ENCODE measurements around the gene IGFBPL1. TPM values are rescaled to one million over a fixed set of nuclear protein-coding genes. Genes with fewer than 3 reads are reported as not detected.
A peak's percentile ranks its signal among the peaks of the same experiment; 100 is the strongest.
"Not testable (repeated sequence)": the region's sequence is repeated elsewhere in the genome, so short reads cannot be mapped to it uniquely, and the experiment has no call there.

Gene IGFBPL1
- polyA plus RNA-seq, 12 donors, result 0.60 to 2.0 (median 1.1) TPM; not detected in 2

DNA sequence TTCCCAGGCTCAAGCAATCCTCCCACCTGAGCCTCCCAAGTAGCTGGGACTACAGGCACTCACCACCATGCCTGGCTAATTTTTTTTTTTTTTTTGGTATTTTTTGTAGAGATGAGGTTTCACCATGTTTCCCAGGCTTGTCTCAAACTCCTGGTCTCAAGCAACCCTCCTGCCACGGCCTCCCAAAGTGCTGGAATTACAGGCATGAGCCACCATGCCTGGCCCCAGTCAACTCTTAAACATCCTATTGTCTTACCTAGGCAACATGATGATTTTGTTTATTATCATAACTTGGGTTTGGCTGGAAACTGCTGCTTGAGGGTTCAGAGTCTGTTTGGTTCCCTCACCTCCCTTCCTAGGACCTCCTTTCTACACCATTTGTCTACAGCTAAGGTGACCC lies 25.1 kb downstream of the IGFBPL1 start:
- not testable (repeated sequence) for DNase-seq

DNA sequence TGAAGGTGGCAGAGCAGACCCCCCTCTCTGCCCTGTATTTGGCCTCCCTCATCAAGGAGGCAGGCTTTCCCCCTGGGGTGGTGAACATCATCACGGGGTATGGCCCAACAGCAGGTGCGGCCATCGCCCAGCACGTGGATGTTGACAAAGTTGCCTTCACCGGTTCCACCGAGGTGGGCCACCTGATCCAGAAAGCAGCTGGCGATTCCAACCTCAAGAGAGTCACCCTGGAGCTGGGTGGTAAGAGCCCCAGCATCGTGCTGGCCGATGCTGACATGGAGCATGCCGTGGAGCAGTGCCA lies 27.9 kb downstream of the IGFBPL1 start:
- no peak for DNase-seq

DNA sequence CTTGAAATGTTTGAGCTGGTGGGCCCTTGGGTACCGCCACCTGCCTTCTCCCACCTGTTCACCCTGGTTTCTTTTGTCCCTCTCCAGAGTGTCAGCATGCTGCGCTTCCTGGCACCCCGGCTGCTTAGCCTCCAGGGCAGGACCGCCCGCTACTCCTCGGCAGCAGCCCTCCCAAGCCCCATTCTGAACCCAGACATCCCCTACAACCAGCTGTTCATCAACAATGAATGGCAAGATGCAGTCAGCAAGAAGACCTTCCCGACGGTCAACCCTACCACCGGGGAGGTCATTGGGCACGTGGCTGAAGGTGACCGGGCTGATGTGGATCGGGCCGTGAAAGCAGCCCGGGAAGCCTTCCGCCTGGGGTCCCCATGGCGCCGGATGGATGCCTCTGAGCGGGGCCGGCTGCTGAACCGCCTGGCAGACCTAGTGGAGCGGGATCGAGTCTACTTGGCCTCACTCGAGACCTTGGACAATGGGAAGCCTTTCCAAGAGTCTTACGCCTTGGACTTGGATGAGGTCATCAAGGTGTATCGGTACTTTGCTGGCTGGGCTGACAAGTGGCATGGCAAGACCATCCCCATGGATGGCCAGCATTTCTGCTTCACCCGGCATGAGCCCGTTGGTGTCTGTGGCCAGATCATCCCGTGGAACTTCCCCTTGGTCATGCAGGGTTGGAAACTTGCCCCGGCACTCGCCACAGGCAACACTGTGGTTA lies 28.4 kb downstream of the IGFBPL1 start:
- DNase-seq, result no peak

- DNase-seq, result no peak
Observed at GRCh38 chr9:38394416-38394815, 29.8 kb downstream of the IGFBPL1 start.

DNA sequence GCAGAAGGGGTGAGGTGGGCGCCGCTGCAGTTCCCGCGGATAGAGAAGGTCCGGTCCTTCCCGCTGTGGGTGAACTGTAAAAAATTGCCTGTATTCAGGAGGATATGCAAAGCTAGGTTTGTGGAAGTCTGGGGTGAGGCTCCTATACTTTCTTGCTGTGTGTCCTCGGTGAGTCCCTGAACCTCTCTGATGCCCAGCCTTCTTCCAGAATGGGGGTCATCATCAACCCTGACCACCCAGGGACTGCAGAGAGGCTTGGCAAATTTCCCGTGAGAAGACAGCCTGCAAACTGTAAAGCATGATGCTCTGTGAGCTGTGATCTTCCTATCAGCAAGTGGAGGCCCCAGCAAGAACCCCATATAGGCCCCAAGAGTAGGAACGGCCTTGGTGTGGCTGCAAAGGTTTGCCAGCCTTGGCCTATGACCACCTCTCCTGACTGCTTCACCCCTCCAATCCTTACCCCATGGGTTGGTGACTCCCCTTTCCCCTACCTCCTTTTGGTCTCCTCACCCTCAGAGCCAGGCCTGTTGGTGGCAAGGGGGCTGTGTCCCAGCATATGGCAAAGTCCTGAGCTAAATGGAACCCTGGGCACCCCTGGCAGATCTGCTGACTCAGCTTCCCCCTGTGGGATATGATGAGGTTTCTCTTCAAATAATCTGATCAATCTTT lies 31.0 kb downstream of the IGFBPL1 start:
- no peak for DNase-seq

- peak; percentile 83 for DNase-seq
Observed at GRCh38 chr9:38392235-38393127, 31.8 kb downstream of the IGFBPL1 start, which contains the start of gene ALDH1B1. ALDH1B1 (plus strand) TSS chr9:38392702; CDS start chr9:38395749, 3,047 bp downstream.

DNA sequence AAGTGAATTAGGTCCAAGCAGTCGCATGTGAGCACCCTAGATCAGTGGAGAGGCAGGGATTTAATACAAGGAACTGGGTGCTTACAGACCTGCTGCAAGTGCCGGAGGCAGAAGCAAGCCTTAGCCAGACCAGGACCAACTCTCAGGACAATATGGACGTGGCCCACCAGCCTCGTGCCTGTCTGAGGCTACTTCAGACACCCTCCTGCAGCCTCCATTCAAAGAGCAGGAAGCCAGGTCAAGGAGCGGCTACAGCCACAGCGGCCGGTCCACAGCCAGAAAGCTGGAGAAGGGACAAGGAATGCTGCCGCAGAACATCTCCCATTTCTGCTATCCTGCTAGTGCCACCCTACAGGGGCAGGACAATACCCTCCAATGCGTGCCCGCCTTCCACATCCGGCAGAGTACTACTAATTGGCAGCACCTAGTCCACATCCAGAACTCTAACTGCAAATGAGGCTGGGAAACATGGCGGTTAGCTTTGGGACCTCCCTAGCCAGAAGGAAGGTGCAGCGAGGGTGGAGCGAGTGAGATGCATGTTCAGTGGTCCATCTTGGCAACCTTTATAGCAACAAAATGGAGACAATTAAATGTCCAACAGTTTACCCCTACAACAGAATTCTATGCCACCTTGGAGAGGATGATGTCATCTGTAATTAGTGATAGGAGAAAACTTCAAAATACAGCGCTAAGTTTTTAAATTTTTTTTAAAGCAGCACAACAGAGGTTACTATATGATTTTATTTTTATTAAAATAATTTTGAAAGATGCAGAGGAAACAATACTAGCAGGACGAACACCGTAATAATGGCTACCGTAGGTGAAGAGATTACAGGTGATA lies 32.8 kb downstream of the IGFBPL1 start:
- no peak for DNase-seq

GRCh38 chr9:38390851-38391250 lies 33.4 kb downstream of the IGFBPL1 start:
- no peak for DNase-seq

- no peak for DNase-seq
Observed at GRCh38 chr9:38390442-38390841, 33.8 kb downstream of the IGFBPL1 start.

GRCh38 chr9:38389313-38389712 lies 34.9 kb downstream of the IGFBPL1 start:
- DNase-seq, result no peak

DNA sequence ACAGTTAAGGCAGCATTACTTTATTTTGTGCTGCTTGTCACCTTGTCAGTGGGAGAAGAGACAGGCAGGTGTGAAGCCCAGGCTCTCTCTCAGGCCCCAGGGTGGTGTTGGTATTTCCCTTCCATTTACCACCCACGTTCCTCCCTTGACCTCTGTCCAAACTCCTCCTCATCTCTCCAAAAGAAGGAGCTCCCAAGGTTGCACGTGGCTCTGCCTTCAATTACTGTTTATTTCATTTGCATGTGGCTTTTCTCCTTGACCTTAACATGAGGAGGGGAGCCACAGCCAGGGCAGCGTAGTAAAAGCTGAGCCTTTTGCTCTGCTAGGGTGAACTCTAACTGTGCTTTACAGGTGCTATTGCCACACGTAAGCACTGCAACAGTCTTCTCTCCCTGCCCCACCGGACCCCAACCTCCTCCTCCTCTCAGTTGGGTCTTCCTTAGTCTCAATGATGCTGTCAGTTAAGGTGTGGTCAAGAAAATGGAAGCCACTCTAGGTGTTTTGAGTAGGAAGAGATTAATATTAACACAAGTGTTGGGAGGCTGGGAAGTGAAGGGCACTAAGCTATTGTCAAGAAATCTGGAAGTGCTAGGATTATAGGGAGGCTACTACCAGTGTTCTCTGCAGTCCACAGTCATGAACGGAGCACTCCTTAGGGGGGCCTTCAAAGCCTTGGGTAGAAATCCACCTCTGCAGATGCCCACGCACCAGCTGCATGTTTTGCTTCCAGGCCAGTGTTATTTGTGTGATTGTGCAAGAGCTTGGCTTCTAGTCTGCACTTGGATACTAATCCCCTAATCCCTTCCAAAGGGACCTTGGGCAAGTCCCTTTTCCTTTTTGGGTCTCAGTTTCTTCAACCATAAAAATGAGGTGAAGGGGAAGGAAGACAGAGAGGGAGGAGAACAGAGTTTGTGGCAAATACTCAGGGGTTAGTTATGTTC lies 35.7 kb downstream of the IGFBPL1 start:
- DNase-seq, result no peak

- DNase-seq, result no peak
Observed at GRCh38 chr9:38387751-38388150, 36.5 kb downstream of the IGFBPL1 start.

- DNase-seq, result no peak
Observed at GRCh38 chr9:38387066-38387465, 37.2 kb downstream of the IGFBPL1 start.

GRCh38 chr9:38386319-38386895 lies 37.8 kb downstream of the IGFBPL1 start:
- no peak for DNase-seq

GRCh38 chr9:38385896-38386295 lies 38.4 kb downstream of the IGFBPL1 start:
- no peak for DNase-seq

DNA sequence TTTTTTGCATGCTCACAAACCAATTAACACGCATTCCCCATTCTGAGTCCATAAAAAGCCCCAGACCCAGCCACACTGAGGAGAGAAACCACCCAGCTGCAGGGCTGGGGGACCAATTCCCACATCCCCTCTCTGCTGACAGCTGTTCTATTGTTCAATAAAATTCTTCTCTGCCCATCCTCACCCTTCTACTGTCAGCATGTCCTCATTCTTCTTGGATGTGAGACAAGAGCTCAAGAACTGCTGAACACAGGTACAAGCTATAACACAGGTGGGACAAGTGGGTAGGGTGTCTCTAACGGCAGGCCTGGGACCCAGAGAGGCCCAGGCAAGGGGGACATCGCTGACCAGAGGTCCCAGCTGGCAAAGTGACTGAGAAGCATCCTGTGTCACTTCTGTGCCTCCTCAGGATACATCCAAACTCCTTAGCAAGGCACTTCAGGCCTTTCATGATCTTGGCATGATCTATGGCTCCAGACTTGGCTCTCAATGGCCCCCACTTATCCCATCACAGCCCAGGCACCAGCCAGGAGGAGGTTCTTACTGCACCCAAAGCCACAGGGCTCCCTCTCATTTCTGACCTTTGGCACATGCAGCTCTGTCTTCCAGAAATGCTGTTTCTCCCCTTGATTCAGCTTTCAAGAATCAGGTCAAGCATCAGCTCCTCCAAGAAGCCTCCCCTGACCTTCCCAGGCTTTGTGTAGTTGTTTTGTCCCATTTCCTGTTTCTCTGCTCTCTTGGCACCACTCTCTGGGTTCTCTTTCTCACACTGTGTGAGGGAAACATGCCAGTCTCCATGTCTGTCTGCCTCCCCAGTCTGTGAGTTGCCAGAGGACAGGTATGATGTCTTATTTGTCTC lies 39.0 kb downstream of the IGFBPL1 start:
- no peak for DNase-seq

- DNase-seq, result no peak
Observed at GRCh38 chr9:38382141-38382540, 42.1 kb downstream of the IGFBPL1 start.

DNA sequence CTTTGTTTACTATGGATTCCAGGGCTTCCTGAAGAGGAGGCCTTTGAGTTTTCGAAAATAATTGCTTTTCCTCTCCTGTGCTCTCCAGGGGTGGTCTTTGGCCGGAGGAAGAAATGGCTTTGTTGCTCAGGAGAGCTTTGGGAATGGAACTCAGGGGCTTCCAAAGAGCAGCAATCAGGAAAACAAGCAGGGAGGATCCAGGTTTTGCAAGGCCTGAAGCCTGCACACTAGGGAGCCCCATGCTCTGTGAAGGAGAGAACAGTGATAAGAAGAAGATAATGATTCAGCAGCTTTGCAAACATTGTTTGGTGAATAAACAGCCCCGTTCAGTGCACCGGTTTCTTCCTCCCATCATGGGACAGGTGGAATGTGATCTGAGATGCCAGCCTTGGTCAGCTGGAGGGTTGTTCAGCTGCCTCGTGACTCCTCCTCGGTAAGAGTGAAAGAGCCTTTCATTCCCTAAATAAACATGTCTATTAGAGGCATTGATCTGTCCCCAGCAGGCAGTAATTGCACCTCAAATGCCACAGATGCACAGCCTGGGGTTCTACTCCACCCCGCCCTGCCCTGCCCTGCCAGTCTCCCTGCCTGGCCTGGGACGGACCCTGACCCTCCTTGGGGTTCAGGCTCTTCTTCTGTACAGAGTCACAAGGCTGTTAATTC lies 43.3 kb downstream of the IGFBPL1 start:
- DNase-seq, result no peak
